Tibial nerve (tissue), 4 donors: ENCODE results near the gene EPN3. TPM values are rescaled to one million over a fixed set of nuclear protein-coding genes. Genes with fewer than 3 reads are reported as not detected.

Experiments used
- DNase-seq, 2 donors: peaks; one replicate each; pipeline ENCODE4 v3.0.0-alpha.2; 2019; ENCODE audit warnings: low spot score in 2 of 2
- H3K27ac ChIP-seq, 4 donors: fragments of 200-600 bp; sonication (generic) in 3 of 4; one replicate each; pipeline ENCODE4 v1.5.1; 2017 to 2019; ENCODE audit warnings: mild to moderate bottlenecking in 1 of 4
- H3K27me3 ChIP-seq, 2 donors: fragments of 200-600 bp; sonication (generic) in 1 of 2; one replicate each; pipeline versions ENCODE4 v1.5.1 to v1.6.0; 2017 to 2019
- H3K36me3 ChIP-seq, 3 donors: fragments of 200-600 bp; sonication (generic); one replicate each; pipeline ENCODE4 v1.5.1; 2018 to 2019
- H3K4me1 ChIP-seq, 4 donors: fragments of 200-600 bp; sonication (generic) in 3 of 4; one replicate each; pipeline ENCODE4 v1.5.1; 2017 to 2019
- H3K4me3 ChIP-seq, 4 donors: fragments of 200-600 bp; sonication (generic) in 3 of 4; one replicate each; pipeline ENCODE4 v1.5.1; 2017 to 2019; ENCODE audit warnings: mild to moderate bottlenecking in 1 of 4, moderate library complexity in 1 of 4
- H3K9me3 ChIP-seq, 4 donors: fragments of 200-600 bp; sonication (generic) in 3 of 4; one replicate each; pipeline ENCODE4 v1.5.1; 2017 to 2019
- CTCF ChIP-seq, 5 experiments: fragments of 200-600 bp in 3 of 5; fragments of 450-650 bp in 2 of 5; sonication (generic) in 3 of 5; IDR thresholded peaks; one replicate each; pipeline ENCODE4 v1.5.1; 2016 to 2019; ENCODE audit warnings: antibody characterized with exemption in 5 of 5, mild to moderate bottlenecking in 3 of 5, moderate library complexity in 2 of 5
- EP300 ChIP-seq, 2 donors: sonication (generic); formaldehyde crosslinking; IDR thresholded peaks; one replicate each; pipeline ENCODE4 v1.6.1; 2017; ENCODE audit warnings: antibody characterized with exemption in 2 of 2, mild to moderate bottlenecking in 1 of 2
- POLR2A ChIP-seq, 2 donors: fragments of 450-650 bp; IDR thresholded peaks; one replicate each; pipeline ENCODE4 v1.6.1; 2017; ENCODE audit warnings: antibody characterized with exemption in 2 of 2, mild to moderate bottlenecking in 2 of 2, moderate library complexity in 2 of 2
- WGBS, 2 donors: methylation state at CpG; one replicate each; pipeline ENCODE4 v1.1.5; 2018; 5-methylcytosine and 5-hydroxymethylcytosine counted together
- total RNA-seq, 4 donors: library from RNA; depleted of rRNA; stranded (reverse); fragments of >200 nt; gene quantifications; one replicate each; pipeline ENCODE4 v1.1.0, GENCODE V29; 2016

The EPN3 gene
- total RNA-seq, 4 donors from 2014 or later, result 0.22 to 0.42 TPM; not detected in 2

- 83 to 90% methylated on average over 8 of the region's 9 CpGs for WGBS, 2 donors
- Histone ChIP-seq H3K27me3 (no peaks in the 10 kb centered on the region), H3K4me3 (no peak overlapping the region), H3K9me3 (no peaks in the 10 kb centered on the region), H3K4me1 (no peaks in the 10 kb centered on the region), H3K27ac (no peak overlapping the region), H3K36me3 (no peaks in the 10 kb centered on the region)
- no peak for DNase-seq
- no peak for TF ChIP-seq POLR2A (IDR thresholded peaks at IDR 0.05)
- no peak for TF ChIP-seq CTCF (IDR thresholded peaks at IDR 0.05)
- TF ChIP-seq EP300 (IDR thresholded peaks at IDR 0.05), result no peak
Measured at GRCh38 chr17:50502301-50502990, 30.1 kb upstream of the EPN3 start.

- H3K27ac ChIP-seq, result peak overlapping the region in 1 of 4 donors; percentile 28
- H3K4me3 ChIP-seq, result no peak overlapping the region
- peaks cover 0 to 19% (median 8%) of the 10 kb centered on the region in 4 donors for H3K4me1 ChIP-seq
- WGBS, 2 donors, result 73 to 78% methylated on average over 7 of the region's 7 CpGs
- no peaks in the 10 kb centered on the region for H3K36me3 ChIP-seq
- H3K27me3 ChIP-seq, result no peaks in the 10 kb centered on the region
- TF ChIP-seq POLR2A (IDR thresholded peaks at IDR 0.05), result no peak
- no peak for TF ChIP-seq CTCF (IDR thresholded peaks at IDR 0.05)
- no peak for TF ChIP-seq EP300 (IDR thresholded peaks at IDR 0.05)
- DNase-seq, result no peak
- no peaks in the 10 kb centered on the region for H3K9me3 ChIP-seq
Measured at GRCh38 chr17:50505591-50506130, 26.9 kb upstream of the EPN3 start.

GRCh38 chr17:50506298-50506697, 26.2 kb upstream of the EPN3 start:
- Histone ChIP-seq H3K36me3 (no peaks in the 10 kb centered on the region), H3K27ac (no peak overlapping the region), H3K4me3 (no peak overlapping the region), H3K27me3 (no peaks in the 10 kb centered on the region), H3K9me3 (no peaks in the 10 kb centered on the region), H3K4me1 (peaks cover 0 to 25% (median 8%) of the 10 kb centered on the region in 4 donors)
- TF ChIP-seq POLR2A (IDR thresholded peaks at IDR 0.05), result no peak
- no peak for TF ChIP-seq CTCF (IDR thresholded peaks at IDR 0.05)
- no peak for TF ChIP-seq EP300 (IDR thresholded peaks at IDR 0.05)
- WGBS, 2 donors, result 77 to 80% methylated on average over 7 of the region's 7 CpGs
- no peak for DNase-seq

GRCh38 chr17:50507871-50508572, 24.5 kb upstream of the EPN3 start, which contains the start of gene MYCBPAP:
MYCBPAP (plus strand) TSS chr17:50508439; CDS start chr17:50508675, 236 bp downstream.
- 7% methylated on average over 41 to 47 of the region's 66 CpGs for WGBS, 2 donors
- no peaks in the 10 kb centered on the region for H3K27me3 ChIP-seq
- H3K4me1 ChIP-seq, result peaks cover 0 to 30% (median 8%) of the 10 kb centered on the region in 4 donors
- DNase-seq, result peak; percentile 68 to 77
- H3K27ac ChIP-seq, result peak within 1 kb of the TSS; percentile 78 to 93 (median 84)
- H3K9me3 ChIP-seq, result no peaks in the 10 kb centered on the region
- TF ChIP-seq POLR2A (IDR thresholded peaks at IDR 0.05) (peak in 1 of 2 donors; percentile 53), EP300 (IDR thresholded peaks at IDR 0.05) (peak in 1 of 2 donors; percentile 46), CTCF (IDR thresholded peaks at IDR 0.05) (peak in 2 of 5 experiments; percentile 15 to 42)
- H3K36me3 ChIP-seq, result no peaks in the 10 kb centered on the region
- H3K4me3 ChIP-seq, result peak within 1 kb of the TSS; percentile 53 to 81 (median 63)
